Measurements from ENCODE around the gene HCRTR1.

DNA sequence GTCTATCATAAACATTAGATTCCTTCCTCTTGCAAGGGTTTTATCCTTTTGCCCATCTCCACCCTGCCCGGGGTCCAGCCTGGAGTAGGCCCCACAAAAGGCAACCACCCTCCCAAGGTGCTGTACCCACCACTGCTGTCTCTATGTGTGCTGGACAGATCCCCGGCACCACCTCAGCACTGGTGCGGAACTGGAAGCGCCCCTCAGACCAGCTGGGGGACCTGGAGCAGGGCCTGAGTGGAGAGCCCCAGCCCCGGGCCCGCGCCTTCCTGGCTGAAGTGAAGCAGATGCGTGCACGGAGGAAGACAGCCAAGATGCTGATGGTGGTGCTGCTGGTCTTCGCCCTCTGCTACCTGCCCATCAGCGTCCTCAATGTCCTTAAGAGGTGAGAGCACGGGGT lies 5.9 kb downstream of the HCRTR1 start:
- TF ChIP-seq CTCF (IDR thresholded peaks at IDR 0.05) (no peak), POLR2A (IDR thresholded peaks at IDR 0.05) (no peak)

Measured in right lobe of liver (tissue), 4 donors.